ENCODE results near the gene CFAP20. TPM values are rescaled to one million over a fixed set of nuclear protein-coding genes. Genes with fewer than 3 reads are reported as not detected.

The CFAP20 gene
- total and polyA plus RNA-seq, 8 donors: 26.0 to 86.5 (median 73.7) TPM

GRCh38 chr16:58138852-58139251 lies 9.7 kb upstream of the CFAP20 start:
- Histone ChIP-seq H3K27ac (no peak overlapping the region), H3K36me3 (no peaks in the 10 kb centered on the region), H3K9me3 (peaks cover 0 to 27% of the 10 kb centered on the region in 2 donors), H3K4me3 (no peak overlapping the region), H3K27me3 (no peaks in the 10 kb centered on the region), H3K4me1 (no peaks in the 10 kb centered on the region)
- no peak for TF ChIP-seq CTCF (IDR thresholded peaks at IDR 0.05)
- ATAC-seq (no peak), DNase-seq (no peak)
- intact Hi-C loops (cut with DNase I): no loop called here

DNA sequence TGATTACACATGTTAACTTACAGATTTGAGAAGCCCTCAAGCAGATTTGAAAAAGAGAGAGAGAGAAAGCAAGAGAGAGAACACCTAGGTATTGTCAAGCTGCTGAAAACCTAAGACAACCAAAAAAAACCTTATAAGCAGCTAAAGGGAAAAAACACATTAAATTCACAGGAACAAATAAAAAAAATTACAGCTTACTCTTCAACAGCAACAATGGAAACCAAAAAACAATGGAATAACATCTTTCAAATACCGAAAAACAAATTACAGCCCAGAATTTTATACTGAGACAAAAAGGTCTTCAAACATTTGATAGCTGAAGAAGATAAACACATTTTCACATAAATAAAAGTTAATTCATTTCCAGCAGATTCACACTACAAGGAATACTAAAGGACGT lies 8.4 kb upstream of the CFAP20 start:
- no peak for TF ChIP-seq CTCF (IDR thresholded peaks at IDR 0.05)
- Histone ChIP-seq H3K27me3 (no peaks in the 10 kb centered on the region), H3K9me3 (peaks cover 0 to 27% of the 10 kb centered on the region in 2 donors), H3K27ac (no peak overlapping the region), H3K4me1 (no peaks in the 10 kb centered on the region), H3K4me3 (no peak overlapping the region), H3K36me3 (no peaks in the 10 kb centered on the region)
- no peak for ATAC-seq
- DNase-seq: no peak
- intact Hi-C loops (cut with DNase I): no loop called here

DNA sequence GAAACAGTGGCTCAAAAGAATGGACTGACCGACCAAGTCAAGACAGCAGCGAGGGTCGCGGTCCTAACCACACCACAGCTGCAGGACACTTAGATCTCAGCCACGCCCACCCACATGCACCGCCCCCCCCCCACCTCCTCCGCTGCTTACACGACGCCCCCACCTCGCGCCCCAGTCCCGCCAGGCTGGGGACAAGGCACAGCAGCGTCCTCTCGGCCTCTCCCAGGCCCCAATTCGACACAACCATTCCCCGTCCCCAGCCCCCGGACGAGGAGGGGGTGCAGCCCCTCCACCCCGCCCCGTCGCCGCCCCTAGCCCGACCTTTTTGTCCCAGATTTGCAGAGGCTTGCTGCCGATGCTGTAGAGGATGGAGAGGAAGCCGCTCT lies 477 bp downstream of the CFAP20 start:
- intact Hi-C loops (cut with DNase I): loop anchor here in 1 of 2 donors (10.0 kb wide), 1 partner anchor 104 kb away; the partner anchor contains the start of gene MMP15
- Histone ChIP-seq H3K4me3 (peak overlapping the region; percentile 81 to 86), H3K27ac (peak overlapping the region; percentile 85 to 90), H3K27me3 (no peaks in the 10 kb centered on the region), H3K9me3 (no peaks in the 10 kb centered on the region), H3K4me1 (peaks cover 27 to 46% of the 10 kb centered on the region in 2 donors), H3K36me3 (no peaks in the 10 kb centered on the region)
- ATAC-seq (peak; percentile 4), DNase-seq (peak in 3 of 4 donors; percentile 40 to 80 (median 45))
- no peak for TF ChIP-seq CTCF (IDR thresholded peaks at IDR 0.05)

DNA sequence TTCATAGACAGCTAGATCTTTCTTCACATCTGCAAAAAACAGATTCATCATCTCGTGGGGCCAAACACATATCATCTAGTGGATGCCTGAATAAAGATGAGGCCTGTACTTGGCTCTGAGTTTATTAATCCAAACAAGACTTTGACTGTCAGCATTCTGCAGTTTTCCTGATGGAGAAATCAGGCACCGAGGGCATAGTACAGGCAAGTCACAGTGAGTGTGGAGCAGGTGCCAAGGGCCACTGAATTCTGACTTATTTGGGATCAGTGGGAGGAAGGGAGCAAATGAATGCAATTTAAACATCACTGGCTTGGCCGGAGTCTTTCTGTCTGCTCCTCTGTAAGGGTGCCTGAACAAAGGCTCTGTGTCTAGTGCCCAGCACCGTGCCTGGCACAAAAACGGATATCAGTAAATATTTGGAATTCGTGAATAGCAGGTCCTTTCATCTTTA lies 975 bp downstream of the CFAP20 start:
- no peak for TF ChIP-seq CTCF (IDR thresholded peaks at IDR 0.05)
- ATAC-seq (no peak), DNase-seq (no peak)
- intact Hi-C loops (cut with DNase I): loop anchor here in 1 of 2 donors (10.0 kb wide), 1 partner anchor 103 kb away; the partner anchor contains the start of gene MMP15
- no peaks in the 10 kb centered on the region for H3K27me3 ChIP-seq
- peak overlapping the region; percentile 81 to 86 for H3K4me3 ChIP-seq
- H3K36me3 ChIP-seq: no peaks in the 10 kb centered on the region
- peak overlapping the region; percentile 85 to 90 for H3K27ac ChIP-seq
- H3K4me1 ChIP-seq: peaks cover 27 to 51% of the 10 kb centered on the region in 2 donors
- no peaks in the 10 kb centered on the region for H3K9me3 ChIP-seq

DNA sequence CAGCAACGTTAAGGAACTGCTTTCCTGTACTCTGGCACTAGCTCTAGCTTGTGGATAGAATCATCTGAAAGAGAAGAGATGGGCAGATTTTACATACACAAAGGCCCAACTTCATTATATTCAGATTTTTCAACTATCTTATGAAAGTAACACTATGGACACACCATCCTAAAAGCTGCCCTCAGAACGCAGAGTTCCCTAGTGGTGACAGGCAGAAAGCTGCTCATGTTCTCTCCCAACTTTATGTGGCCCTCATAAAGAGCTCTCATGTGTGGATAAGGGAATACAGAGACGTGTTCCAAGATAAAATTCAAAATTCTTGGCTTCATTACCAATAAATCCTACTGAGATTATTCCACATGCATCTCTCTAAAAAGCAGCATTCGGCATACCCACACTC lies 1.5 kb downstream of the CFAP20 start:
- peaks cover 27 to 56% of the 10 kb centered on the region in 2 donors for H3K4me1 ChIP-seq
- no peak for TF ChIP-seq CTCF (IDR thresholded peaks at IDR 0.05)
- peak overlapping the region in 1 of 2 donors; percentile 81 for H3K4me3 ChIP-seq
- H3K27ac ChIP-seq: peak overlapping the region; percentile 75 to 90
- ATAC-seq: no peak
- H3K36me3 ChIP-seq: no peaks in the 10 kb centered on the region
- no peaks in the 10 kb centered on the region for H3K27me3 ChIP-seq
- no peaks in the 10 kb centered on the region for H3K9me3 ChIP-seq
- no peak for DNase-seq
- intact Hi-C loops (cut with DNase I): loop anchor here in 1 of 2 donors (10.0 kb wide), 1 partner anchor 103 kb away; the partner anchor contains the start of gene MMP15

All from left lung (tissue), 10 donors.